HG02642 (cell line): ENCODE results near the gene KRTAP10-10.
"Not testable (repeated sequence)": the region's sequence is repeated elsewhere in the genome, so short reads cannot be mapped to it uniquely, and the experiment has no call there.

Experiments used
- ATAC-seq: cut with Tn5 transposase; IDR thresholded peaks from one replicate; pipeline ENCODE4 v1.9.1; 2021; ENCODE audit warnings: mild to moderate bottlenecking; ENCODE audit not compliant: unreplicated experiment, poor library complexity

KRTAP10-10 gene

GRCh38 chr21:44648557-44649311 lies 11.6 kb downstream of the KRTAP10-10 start:
- no peak for ATAC-seq

GRCh38 chr21:44649521-44650100 lies 12.5 kb downstream of the KRTAP10-10 start:
- no peak for ATAC-seq

DNA sequence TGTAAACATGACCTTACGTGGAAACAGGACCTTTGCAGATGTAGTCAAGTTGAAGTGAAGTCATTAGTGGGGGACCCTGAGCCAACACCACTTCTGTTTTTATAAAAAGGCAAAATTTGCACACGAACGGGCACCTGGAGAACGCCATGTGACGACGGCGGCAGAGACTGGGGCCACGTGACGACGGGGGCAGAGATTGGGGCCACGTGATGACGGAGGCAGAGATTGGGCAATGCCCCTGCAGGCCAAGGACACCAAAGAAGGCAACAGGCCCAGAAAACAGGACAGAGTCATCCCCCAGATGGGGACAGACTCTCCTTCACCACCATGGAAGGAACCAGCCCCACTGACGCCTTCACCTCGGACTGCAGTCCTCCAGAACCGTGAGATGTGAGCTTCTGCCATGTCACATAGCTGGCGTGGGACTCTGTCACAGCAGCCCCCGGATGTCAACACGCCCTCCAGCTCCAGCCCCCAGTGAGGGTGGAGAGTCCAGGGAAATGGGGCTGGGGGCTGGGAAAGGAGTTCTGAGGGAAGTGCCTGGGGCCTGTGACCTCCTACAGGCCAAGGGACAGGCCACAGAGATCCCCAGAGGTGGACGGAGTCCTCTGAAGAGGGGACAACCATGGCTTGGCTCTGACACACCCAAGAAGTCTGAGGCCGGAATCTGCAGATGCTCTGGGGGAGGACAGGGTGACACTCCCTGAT lies 13.3 kb downstream of the KRTAP10-10 start:
- ATAC-seq = no peak

- no peak for ATAC-seq
These were observed 14.0 kb downstream of the KRTAP10-10 start for GRCh38 chr21:44650973-44651675.

DNA sequence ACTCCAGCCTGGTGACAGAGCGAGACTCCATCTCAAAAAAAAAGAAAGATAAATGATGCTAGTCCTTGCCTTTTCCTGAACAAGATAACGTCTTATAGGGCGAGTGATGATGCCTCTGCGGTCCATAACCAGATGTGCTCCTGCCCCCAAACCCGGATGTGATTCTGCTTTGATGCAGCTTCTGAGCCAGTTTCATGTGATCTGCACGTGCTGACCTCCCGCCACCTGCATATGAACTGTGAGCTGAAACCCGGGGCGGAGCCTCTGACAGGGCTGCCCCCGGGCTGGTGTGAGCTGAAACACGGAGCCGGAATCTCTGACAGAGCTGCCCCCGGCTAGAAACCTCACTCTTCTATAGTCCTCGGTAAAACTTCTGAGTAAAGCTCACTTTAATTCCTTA lies 16.0 kb downstream of the KRTAP10-10 start:
- ATAC-seq = no peak

DNA sequence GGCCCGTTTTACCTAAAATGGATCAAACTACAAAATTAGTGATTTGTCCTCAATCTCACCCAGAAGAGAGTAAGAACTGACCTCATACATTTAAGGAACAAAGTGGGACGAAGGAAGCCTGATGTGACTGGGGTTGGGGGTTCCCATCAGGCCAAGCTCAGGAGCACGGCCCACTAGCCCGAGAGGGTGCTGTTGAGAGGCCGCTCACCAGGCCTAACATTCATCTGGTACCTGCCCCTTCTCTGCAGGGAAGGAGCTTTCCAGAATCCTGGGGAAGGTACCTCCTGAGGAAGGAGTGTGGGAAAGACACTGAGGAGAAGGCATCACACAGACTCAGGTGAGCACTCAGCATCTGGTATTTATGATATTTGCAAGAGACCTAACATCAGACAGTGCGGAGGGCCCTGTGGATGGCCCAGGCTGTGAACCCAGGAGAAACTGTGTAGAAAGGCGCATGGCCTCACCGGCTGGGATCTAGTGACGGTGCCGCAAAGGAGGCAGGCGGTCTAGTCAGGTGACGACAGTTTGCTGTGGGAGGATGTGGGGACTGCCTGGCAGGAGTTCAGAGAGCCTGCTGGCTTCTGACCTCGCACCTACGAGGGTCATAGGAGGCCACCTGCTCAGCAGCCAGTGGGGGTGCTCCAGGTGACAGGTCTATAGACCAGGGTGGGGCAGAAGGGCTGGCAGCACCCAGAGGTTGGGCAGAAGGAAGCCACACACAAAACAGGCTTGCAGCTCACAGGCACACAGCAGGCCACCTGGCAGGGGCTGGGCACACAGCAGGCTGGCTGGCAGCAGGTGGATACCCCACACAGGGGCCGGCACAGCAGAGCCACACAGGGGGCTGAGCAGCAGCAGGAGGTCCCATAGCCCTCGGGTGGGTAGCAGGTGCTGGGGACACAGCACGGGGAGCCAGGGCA lies 16.8 kb downstream of the KRTAP10-10 start:
- no peak for ATAC-seq

- ATAC-seq = no peak
These were observed 17.5 kb downstream of the KRTAP10-10 start, which contains the start of gene KRTAP12-4 for GRCh38 chr21:44654576-44655175. Gene KRTAP12-4, minus strand, starts transcription at chr21:44654659. Its CDS starts 45 bp downstream, at chr21:44654614.

GRCh38 chr21:44656868-44657267 lies 19.7 kb downstream of the KRTAP10-10 start:
- no peak for ATAC-seq

DNA sequence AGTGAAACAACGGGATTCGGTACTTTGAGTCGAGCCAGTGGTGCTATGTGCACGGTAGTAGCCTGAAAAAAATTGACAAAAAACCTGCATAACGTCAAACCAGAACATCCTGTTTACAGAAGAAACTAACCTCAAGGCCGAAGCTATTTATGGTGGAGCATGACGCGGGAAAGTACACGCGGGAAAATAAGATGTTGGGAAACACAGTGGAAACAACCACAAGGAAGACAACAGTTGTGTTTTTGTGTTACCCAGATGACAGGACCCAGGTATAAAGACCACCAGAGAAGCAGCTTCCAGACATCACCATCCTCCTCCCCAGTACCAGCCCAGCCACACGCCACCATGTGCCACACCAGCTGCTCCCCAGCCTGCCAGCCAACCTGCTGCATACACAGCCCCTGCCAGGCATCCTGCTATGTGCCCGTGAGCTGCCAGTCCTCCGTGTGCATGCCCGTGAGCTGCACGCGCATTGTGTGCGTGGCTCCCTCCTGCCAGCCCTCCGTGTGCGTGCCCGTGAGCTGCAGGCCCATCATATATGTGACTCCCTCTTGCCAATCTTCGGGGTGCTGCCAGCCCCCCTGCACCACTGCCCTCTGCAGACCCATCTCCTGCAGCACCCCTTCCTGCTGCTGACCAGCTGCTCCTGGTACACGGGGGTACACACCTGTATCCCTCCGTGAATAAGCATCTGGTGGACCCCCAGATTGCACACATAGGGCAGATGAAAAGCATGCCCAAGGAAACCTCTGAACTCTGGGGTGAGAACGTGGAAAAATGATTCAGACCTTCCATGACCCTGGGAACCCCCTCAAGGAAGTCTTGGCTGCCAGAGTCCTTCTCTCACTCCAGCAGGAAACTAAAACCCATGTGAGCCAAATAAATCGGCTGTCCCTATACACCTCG lies 20.7 kb downstream of the KRTAP10-10 start, which contains the start of gene KRTAP12-3:
TSS of gene KRTAP12-3 (plus strand) at position 298 of the 906 bp plus-strand sequence. CDS start at position 346, 48 bp downstream.
- no peak for ATAC-seq

DNA sequence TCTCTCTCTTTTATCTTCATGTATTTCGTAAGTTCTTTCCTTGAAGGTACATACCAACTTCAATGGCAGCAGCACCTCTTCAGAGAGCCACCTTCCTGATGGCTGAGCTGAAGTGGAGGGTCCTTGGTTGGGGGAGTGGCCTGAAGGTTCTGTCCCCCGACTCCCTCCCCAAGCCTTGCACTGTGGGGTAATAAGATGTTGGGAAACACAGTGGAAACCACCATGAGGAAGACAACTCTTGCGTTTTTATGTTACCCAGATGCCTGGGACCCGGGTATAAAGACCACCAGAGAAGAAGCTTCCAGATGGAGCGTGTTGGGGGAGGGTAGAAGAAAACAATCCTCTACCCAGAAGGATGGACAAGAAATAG lies 21.4 kb downstream of the KRTAP10-10 start:
- no peak for ATAC-seq

DNA sequence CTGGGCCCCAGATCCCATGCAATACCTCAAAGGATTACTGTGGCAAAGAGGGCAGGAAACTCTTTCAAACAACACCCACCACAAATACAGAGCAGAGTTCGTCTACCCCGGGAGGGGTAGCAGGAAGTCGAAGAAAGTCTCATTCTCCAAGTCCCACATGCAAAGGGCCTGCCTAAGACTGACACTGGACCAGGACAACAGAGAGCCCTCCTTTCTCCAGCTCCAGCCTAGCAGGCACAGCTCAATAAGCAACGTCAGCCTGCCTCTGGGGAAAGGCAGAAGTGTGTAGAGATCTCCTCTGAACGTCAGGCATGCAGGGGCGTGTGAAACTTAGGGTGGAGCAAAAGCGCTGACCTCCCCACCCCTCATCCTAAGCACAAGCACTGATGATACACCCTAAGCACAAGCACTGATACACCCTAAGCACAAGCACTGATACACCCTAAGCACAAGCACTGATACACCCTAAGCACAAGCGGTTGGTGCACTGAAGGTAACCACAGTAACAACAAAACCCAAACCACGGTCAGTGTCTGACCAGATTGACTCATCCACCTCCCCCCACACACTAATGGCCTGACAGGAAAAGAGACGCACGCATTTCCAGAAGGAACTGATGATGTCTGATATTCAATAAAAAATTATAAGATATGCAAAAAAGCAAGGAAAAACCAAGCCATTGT lies 21.9 kb downstream of the KRTAP10-10 start:
- ATAC-seq = no peak

- ATAC-seq = not testable (repeated sequence)
These were observed 24.4 kb downstream of the KRTAP10-10 start for GRCh38 chr21:44661567-44661966.

- ATAC-seq = no peak
These were observed 27.5 kb downstream of the KRTAP10-10 start for GRCh38 chr21:44664691-44665090.

DNA sequence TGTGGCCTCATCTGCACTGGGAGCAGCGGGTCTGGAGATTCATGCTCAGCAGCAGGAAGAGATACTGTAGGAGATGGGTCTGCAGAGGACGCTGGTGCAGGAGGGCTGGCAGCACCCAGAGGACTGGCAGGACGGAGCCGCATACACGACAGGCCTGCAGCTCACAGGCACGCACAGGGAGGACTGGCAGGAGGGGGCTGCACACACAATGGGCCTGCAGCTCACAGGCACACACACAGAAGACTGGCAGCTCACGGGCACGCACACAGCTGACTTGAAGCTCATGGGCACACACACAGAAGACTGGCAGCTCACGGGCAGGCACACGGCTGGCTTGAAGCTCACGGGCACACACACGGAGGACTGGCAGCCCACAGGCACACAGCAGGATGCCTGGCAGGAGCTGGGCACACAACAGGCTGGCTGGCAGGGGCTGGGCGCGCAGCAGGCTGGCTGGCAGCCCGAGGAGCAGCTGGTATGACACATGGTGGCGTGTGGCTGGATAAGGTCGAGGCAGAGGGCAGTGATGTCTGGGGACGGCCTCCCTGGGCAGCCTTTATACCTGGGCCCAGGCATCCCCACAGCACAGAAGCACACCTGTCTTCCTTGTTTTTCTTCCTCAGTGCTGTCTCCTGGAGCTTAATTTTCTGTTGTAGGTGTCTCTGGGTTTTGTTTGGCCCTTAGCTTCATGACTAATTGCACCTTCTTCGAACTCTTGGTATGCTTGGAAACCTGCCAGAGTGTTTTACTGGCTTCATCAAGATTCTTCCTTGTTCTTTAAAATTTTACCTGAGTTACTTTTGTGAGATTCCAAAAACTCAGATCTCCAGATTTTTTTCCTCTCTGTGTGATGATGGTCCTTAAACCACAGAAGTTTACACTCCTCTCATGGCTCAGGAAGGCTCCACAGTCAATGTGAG lies 29.5 kb downstream of the KRTAP10-10 start, which contains the start of gene KRTAP12-2:
TSS of gene KRTAP12-2 (minus strand) at position 527 of the 920 bp plus-strand sequence. CDS start at position 486, 41 bp downstream.
- ATAC-seq = no peak

DNA sequence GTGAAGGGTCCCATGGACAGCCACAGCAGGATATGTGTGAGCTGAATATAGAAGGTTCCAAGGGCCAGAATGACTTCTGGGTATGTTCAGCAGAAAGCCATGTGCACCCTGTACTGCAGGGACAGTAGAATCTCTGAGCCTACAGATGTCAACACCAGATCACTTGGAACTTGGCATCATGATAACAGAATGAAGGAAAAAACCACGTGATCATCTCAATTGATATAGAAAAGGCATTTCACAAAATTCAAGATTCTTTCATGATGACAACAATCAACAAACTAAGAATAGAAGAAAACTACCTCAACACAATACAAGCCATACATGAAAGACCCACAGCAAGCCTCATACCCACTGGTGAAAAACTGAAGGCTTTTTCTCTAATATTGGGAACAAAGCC lies 30.5 kb downstream of the KRTAP10-10 start:
- no peak for ATAC-seq

GRCh38 chr21:44670642-44671432 lies 33.7 kb downstream of the KRTAP10-10 start:
- no peak for ATAC-seq
